CD4-positive, alpha-beta T cell treated with Interleukin-15 for 4 hours (primary cell): Measurements from ENCODE around the gene ZNF33B.
A peak's percentile ranks its signal among the peaks of the same experiment; 100 is the strongest.
"Not testable (repeated sequence)": the region's sequence is repeated elsewhere in the genome, so short reads cannot be mapped to it uniquely, and the experiment has no call there.

ENCODE experiments used
- DNase-seq: peaks from one replicate; pipeline ENCODE4 v3.0.0-alpha.2; 2020; ENCODE audit warnings: low spot score

ZNF33B gene

DNA sequence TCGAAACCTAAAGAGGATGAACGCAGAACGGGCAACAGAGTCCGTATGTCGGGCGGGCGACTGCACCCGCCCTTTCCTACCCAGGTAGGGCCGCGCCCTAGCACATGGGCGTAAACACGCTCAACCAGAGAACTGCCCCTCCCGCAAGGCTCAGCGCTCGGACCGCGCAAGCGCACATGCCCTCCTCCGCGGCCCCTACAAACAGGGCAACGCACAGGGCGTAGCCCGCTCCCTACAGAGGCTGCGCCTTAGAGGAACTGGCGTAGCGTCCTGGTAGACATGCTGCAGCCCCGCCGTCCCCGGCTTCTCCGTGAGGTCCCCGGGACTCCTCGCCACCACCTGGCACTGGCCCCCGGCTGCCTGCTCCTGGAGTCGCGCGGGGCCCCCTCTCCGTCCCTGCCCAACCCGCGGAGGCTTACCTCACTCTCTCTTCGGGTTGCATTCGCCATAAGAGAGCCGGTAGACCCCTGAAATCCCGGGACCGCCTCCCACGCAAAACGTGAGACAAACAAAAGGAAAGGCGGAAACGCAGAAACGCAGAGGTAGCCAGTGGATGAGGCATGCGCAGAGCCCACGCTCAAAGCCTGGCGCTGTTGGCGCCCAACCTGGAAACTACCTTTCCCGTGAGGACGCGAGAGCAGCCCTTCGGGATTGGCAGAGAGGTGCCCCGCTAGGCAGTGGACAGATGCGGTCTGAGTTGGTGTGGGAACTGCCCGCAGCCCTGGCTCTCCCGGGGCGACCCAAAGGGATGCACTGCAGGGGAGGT is at the start of gene ZNF33B:
ZNF33B (minus strand) TSS at position 516 of the 766 bp plus-strand sequence. CDS start 1,642 bp downstream, outside the sequence.
- DNase-seq: peak; percentile 98

DNA sequence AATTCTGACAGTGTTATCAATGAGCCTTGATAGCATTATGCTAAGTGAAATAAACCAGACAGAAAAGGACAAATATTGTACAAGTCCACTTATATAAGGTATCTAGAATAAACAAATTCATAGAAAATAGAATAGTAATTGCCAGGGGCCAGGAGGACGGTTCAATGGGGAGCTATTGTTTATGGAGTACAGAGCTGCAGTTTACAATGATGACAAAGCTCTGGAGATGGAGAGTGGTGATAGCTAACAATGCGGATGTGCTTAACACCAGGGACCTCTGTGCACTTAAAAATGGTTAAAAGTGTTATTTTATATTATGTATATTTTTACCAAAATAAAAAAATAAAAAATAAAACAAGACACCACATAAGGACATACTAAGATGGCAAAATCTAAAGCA is 46.1 kb upstream of the ZNF33B start:
- DNase-seq: no peak

DNA sequence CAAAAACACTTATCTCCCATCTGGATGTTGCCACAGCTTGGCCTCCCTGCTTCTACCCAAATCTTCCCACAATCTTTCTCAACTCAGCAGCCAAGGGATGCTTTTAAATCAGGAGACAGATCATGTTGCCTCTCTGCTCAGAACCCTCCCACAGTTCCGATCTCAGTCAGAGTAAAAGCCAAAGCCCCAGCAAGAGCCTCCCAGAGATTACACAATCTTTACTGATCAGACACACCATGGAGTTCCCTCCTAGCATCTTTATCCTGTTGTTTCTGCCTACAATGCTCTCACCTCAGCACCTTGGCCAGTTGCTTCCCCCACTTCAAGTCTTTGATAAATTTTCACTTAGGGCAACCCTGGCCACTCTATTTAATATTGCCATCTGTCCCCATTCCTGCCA is 41.9 kb upstream of the ZNF33B start:
- no peak for DNase-seq

DNA sequence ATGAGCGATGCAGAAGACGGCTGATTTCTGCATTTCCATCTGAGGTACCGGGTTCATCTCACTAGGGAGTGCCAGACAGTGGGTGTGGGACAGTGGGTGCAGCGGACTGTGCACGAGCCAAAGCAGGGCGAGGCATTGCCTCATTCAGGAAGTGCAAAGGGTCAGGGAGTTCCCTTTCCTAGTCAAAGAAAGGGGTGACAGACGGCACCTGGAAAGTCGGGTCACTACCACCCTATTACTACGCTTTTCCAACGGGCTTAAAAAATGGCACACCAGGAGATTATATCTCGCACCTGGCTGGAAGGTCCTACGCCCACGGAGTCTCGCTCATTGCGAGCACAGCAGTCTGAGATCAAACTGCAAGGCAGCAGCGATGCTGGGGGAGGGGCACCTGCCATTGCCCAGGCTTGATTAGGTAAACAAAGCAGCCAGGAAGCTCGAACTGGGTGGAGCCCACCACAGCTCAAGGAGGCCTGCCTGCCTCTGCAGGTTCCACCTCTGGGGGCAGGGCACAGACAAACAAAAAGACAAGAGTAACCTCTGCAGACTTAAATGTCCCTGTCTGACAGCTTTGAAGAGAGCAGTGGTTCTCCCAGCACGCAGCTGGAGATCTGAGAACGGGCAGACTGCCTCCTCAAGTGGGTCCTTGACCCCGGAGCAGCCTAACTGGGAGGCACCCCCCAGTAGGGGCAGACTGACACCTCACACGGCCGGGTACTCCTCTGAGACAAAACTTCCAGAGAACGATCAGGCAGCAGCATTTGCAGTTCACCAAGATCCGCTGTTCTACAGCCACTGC is 27.0 kb upstream of the ZNF33B start:
- not testable (repeated sequence) for DNase-seq

DNA sequence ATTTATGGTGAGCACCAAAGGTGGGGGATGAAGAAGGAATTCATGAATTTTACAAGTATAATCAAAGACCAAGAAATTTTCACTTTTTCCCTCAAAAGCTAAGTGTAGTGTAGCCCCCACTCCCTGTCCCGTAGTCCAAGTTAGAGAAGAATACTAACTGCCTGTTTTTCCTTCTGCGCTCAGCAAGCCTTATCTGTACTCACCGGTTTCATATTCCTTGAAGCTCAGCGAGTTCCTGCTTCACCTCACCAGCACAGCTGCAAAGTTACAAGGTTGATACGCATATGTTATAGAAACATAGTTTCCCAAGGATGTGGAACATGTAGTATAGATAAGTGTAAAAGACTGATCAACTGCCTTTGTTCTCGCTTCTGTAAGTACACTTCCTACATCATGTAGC is 16.0 kb upstream of the ZNF33B start:
- no peak for DNase-seq

DNA sequence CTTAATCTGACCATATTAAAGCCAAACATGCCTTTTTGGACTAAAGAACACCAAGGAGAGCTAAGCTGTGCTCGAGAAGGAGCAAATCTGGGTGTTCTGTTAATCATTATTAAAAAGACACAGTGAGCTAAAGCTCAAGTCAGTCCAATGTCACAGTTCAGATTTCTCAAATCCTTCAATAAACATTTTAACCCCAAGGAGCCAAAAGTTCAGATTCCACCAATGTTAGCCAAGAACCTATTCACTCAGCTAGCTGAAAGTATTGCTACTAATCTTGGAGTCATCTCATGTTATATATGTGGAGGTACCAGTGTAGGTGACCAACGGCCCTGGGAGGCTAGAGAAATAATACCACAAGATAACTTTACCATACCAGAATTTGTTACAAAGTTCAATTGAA is 14.5 kb upstream of the ZNF33B start:
- DNase-seq: no peak

DNA sequence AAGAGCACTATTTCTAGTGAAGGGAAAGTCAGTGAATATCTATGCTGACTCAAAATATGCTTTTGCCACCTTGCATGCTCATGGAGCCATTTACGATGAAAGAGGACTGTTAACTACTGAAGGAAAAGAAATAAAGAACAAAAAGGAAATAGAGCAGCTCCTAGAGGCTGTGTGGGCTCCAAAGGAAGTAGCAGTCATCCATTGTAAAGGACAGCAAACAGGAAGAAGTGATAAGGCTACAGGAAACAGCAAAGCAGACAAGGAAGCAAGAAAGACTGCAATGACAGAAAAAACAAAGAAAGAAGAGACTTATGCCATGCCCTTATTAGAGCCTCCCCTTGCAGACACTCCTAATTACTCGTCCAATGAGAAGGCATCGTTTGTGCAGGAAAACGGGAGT is 12.0 kb upstream of the ZNF33B start:
- DNase-seq: no peak

DNA sequence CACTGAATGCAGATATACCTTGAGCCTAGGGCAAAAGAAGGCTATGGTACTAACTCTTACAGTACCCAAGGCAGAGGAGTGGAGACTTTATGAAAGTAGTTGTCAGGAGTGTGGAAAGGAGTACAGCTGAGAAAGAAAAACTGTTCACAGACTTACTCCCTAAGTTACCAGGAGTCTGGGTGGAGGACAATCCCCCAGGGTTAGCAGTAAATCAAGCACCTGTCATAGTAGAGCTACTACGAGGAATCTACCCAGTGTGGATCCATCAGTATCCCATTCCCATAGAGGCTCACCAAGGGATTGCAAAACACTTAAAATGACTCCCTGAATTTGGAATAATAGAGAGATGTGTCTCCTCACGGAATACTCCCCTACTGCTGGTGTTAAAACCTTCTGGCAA is 10.1 kb upstream of the ZNF33B start:
- DNase-seq: no peak

DNA sequence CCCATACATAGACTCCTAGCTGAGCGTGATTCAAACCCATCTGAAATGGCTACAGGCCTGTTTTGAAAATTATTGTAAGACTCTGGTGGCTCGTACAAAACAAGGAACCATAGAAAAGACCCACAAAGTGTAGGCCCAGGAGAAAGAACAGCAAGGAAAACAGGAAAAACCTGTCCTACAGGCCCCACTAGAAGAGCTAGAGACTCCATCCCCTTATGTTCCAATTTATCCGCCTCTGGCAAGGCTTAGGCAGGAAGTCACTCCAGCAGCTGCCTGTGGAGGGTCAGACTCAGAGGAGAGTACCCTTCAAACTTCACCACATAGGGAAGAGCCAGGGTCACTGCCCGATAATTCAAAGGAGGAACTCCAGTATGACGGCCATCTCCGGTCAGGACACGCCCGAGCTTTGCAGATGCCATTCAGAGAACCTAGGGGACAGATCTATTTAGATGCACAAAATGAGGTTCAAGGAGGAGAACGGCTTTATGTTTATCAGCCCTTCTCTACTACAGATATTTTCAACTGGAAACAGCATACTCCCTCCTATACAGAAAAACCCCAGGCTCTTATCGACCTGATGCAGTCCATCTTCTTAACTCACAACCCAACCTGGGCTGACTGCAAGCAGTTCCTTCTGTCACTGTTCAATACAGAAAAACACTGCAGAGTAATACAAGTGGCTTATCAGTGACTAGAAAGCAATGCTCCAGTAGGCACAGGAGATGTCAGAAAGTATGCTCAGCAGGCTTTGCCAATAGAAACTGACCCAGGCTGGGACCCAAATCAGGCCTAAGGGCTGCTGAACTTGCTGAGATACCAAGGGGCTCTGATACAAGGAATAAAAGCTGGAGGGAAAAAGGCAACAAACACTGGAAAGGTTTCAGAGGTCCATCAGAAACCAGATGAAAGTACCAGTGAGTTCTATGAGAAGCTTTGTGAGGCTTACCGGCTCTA is 8.6 kb upstream of the ZNF33B start:
- no peak for DNase-seq

GRCh38 chr10:42646214-42646613 is 7.8 kb upstream of the ZNF33B start:
- no peak for DNase-seq

DNA sequence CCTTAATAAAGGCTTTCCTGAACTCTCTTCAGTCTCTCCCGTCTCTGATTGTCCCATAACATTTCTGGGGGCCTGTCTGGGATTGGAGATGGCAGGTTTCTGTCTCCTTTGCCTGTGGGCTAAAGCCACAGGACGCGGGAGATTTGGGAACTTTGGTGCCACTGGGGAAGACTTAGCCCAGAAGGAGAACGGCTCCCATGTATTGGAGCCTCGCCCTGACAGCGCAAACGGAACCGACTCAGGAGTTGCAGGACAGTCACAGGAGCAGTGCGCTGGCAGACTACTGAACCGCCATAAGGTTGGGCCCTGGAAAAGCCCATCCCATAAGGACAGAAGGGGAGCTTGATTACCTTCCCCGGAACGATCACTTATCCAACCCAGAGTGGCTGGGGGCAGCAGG is 7.1 kb upstream of the ZNF33B start:
- no peak for DNase-seq

DNA sequence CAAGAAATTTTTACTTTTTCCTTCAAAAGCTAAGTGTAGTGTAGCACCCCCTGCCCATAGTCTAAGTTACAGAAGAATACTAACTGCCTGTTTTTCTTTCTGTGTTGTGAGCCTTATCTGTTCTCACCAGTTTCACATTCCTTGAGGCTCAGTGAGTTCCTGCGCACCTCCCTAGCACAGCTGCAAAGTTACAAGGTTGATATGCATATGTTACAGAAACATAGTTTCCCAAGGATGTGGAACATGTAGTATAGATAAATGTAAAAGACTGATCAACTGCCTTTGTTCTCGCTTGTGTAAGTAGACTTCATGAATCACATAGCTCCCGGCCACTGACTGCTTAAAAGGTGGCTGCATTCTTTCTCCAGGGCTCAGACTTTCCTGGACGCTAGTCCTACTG is 6.7 kb upstream of the ZNF33B start:
- no peak for DNase-seq

- no peak for DNase-seq
Measured at GRCh38 chr10:42640610-42641229, 2.4 kb upstream of the ZNF33B start.

DNA sequence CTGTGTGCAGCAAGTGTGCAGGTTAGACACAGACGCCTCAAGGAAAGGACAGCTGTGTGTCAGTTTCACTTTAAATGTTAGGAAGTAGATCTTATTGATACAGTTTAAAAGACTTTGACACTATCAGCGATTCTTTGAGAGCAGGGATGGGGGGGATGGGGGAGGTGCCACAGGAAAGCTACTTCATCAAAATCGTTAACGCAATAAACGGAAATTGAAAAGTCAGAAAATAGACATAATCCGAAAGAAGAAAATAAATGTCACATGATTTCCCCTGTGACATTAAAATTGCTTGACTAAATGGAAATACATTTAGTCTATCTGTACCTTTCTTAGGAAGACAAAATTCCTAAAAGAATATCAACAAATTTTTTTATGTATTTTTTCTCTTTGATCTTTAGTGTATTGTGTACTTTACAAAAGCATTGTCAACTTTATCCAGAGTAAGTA is 476 bp upstream of the ZNF33B start:
- no peak for DNase-seq

GRCh38 chr10:42637648-42638054 is 719 bp downstream of the ZNF33B start:
- DNase-seq: no peak

DNA sequence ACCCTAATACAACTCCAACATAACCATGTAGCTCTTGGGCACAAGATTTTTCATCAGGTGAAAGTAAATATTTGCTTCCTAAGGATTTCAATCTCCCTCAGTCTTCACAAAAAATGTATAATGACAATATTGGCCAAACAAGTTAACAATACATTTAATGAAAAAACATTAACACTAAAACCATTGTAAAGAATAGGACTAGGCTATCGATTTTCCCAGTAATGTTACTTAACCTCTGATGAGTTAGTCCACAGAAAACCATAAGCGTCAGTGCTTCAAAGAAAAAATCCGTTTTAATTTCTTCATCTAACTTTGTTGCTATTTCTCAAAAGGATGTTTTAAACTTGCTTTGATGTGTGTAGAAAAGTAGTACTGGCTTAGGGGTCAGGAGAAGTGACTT is 1.2 kb downstream of the ZNF33B start:
- DNase-seq: no peak

GRCh38 chr10:42635098-42635497 is 3.3 kb downstream of the ZNF33B start:
- no peak for DNase-seq

DNA sequence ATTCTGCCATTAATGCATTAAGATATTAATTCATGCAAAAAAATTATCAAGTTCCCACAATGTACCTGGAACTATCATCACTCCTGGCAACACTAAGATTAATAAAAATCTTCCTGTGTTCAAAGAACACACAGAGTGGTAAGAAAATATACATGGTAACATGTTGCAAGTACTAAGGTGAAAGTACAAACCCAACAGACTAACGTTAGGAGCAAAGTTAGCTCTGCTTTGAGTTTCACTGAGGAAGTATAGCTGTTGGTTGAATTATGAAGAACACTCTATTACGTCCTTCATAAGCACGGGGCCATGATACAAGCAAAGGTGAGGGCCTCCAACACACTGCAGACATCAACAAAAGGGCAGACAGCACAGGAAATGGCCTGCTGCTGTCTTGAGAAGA is 5.8 kb downstream of the ZNF33B start:
- DNase-seq: no peak

DNA sequence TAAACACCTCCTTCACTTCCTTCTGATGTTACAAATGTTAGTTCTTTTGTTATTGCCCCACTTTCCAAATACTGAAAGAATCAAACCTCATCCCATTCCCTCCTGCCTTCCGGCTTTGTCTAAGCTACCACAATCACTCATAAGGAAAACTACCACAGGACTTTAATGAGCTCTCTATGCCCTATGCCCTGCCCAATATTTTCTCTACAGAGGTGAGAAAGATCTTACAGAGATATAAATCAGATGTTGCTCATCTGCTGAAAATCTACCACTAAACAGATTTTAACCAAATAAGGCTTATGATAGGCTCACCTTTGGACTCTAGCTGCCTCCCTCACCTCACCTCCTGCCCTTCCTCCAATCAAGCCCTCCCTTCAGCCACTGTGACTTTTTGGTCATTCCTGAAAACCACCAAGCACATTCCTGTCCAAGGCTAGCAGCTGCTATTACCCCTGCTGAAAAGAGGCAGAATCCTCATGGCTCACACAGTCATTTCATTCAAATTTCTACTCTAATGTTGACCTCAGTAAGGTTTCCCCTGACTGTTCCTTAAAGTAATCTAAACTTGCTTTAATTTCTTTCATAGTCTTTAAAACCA is 7.7 kb downstream of the ZNF33B start:
- no peak for DNase-seq

GRCh38 chr10:42623929-42624328 is 14.4 kb downstream of the ZNF33B start:
- no peak for DNase-seq

- DNase-seq: no peak
Measured at GRCh38 chr10:42618424-42618823, 19.9 kb downstream of the ZNF33B start.
